GM12891 (cell line): Measurements from ENCODE around the gene ZNF511.
A peak's percentile ranks its signal among the peaks of the same experiment; 100 is the strongest.

Experiments used
- DNase-seq: peaks from one replicate; pipeline ENCODE4 v3.0.0; 2011; ENCODE audit warnings: low spot score; ENCODE audit not compliant: insufficient read length
- FAIRE-seq: peaks from 2 replicates; lab custom pipeline; 2011; peaks lifted over from hg19 to GRCh38; lab: Jason Lieb, UNC
- PAX5 ChIP-seq: IDR thresholded peaks from 2 replicates; pipeline ENCODE4 v1.6.1; 2011; ENCODE audit warnings: low read length, moderate library complexity, mild to moderate bottlenecking; ENCODE audit not compliant: insufficient read depth, severe bottlenecking
- POLR2A ChIP-seq: IDR thresholded peaks from 2 replicates; pipeline ENCODE4 v1.6.1; 2011; ENCODE audit warnings: low read depth, low read length, control low read depth
- POLR2AphosphoS5 ChIP-seq: IDR thresholded peaks from 2 replicates; pipeline ENCODE4 v1.6.1; 2011; ENCODE audit warnings: low read depth, low read length, control low read depth
- POU2F2 ChIP-seq: IDR thresholded peaks from 2 replicates; pipeline ENCODE4 v1.6.1; 2011; ENCODE audit warnings: low read depth, mild to moderate bottlenecking, control low read depth, low read length, moderate library complexity
- SPI1 ChIP-seq: IDR thresholded peaks from 2 replicates; pipeline ENCODE4 v1.6.1; 2011; ENCODE audit warnings: low read depth, low read length, control low read depth
- TAF1 ChIP-seq: IDR thresholded peaks from 2 replicates; pipeline ENCODE4 v1.6.1; 2011; ENCODE audit warnings: low read depth, low read length, control low read depth

ZNF511 gene

DNA sequence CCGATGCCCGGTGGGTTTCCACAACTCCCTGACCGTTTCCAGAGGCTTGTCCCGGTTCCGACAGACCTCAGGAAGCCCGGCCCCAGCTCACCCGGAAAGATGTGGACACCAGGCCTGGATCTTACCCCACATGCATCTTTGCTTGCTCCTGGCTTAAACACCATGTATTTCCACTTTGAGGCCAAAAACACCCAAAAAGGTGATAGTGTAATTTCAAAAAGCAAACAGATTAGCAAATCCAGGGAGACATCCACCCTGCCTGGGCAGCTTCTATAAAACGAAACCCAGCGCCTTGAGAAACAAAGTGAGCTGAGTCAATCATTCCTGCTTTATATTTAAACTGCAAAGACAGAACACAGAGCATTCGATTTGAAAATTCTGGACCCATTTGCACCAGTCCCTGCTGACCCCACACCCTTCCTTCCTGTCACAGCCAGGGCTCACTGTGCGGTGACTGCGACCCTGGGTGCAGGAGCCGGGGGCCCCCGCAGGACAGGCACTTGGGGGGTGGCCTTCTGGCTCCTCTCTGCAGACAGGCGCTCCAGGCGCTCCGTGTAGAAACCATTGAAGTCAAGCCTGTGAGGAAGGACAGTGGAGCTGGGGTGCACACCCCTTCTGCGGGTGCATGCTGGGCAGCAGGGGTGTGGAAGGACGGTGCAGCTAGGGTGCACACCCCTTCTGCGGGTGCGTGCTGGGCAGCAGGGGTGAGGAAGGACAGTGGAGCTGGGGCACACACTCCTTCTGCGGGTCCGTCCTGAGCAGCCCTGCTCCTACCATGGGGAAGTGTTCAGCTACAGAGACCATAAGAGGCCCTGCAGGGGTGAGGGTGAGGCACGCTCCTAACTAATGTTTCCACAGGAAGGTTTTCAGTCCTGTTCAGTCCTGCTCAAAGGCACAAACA is 29.1 kb upstream of the ZNF511 start:
- DNase-seq (no peak), FAIRE-seq (peak; percentile 65)
- TF ChIP-seq PAX5 (no peak), SPI1 (no peak), POU2F2 (no peak), POLR2A (no peak), POLR2AphosphoS5 (no peak), TAF1 (no peak)

- FAIRE-seq (no peak), DNase-seq (no peak)
- TF ChIP-seq POLR2A (no peak), POU2F2 (no peak), POLR2AphosphoS5 (no peak), PAX5 (no peak), TAF1 (no peak), SPI1 (no peak)
Measured at GRCh38 chr10:133280391-133281059, 28.2 kb upstream of the ZNF511 start.

- no peak for DNase-seq
- FAIRE-seq = no peak
- TF ChIP-seq PAX5 = no peak
- no peak for TF ChIP-seq TAF1
- no peak for TF ChIP-seq POLR2AphosphoS5
- TF ChIP-seq POLR2A = no peak
- TF ChIP-seq POU2F2 = no peak
- no peak for TF ChIP-seq SPI1
Measured at GRCh38 chr10:133281084-133281483, 27.6 kb upstream of the ZNF511 start.

DNA sequence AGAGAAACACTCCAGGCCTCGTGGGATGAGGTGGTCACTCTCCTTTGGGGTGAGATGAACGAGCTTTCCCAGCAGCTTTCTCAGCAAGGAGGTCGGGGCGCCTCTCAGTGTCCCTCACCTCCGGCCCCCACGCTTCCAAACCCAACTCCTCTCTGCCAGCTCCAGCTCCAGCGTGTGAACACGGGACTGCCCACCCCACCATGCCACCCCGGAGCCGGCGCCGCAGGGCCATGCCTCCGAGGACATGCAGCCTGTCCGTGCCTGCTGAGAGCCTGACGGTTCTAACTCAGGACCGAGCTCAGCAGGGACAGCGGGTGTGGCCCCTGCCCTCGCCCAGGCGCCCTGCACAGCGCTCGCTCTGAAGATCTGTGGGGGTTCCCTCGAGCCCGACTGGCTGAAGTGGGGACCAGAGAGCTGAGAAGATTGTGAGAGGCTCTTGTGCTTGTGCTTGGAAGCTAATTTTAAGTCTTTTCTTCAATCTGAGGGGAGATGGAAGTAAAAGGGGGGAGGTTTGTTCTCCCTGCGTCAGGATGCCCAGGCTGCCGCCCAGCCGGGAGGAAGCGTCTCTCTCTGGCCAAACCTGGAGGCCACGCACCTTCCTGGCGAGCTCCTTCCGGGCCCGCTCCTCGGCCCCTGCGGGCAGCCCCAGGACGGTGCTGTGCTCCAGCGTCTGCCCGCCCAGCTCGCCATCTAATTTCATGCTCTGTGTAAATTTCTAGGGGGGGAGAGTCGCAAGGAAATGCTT is 26.9 kb upstream of the ZNF511 start:
- no peak for TF ChIP-seq PAX5
- TF ChIP-seq SPI1 = no peak
- TF ChIP-seq POU2F2 = no peak
- TF ChIP-seq POLR2A = no peak
- DNase-seq (no peak), FAIRE-seq (no peak)

DNA sequence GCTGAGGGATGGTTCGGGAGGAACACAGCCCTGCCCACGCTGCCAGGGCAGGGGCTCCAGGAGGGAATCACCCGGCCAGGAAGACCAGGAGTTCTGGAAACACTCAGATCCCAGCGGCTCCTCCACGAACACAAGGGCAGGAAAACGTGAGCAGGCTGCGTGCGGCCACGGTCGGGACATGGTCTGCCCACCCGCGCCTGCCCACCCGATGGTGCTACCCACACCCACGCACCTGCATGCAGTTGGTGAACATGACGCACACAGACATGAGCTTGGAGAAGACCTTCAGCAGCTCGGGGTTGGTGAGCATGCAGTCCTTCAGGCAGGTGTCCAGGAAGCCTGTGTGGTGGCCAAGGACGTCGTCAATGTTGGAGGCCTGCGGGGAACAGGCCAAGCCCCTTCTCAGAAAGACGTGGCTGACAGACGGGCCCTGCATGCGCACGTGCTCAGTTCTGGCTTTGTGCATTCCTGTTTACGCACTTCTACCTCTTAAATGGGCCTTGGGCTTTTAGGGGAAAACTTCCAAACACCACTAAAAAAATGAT is 25.8 kb upstream of the ZNF511 start:
- TF ChIP-seq SPI1 (no peak), POU2F2 (no peak), POLR2A (no peak), PAX5 (no peak), POLR2AphosphoS5 (no peak), TAF1 (no peak)
- DNase-seq (no peak), FAIRE-seq (no peak)

DNA sequence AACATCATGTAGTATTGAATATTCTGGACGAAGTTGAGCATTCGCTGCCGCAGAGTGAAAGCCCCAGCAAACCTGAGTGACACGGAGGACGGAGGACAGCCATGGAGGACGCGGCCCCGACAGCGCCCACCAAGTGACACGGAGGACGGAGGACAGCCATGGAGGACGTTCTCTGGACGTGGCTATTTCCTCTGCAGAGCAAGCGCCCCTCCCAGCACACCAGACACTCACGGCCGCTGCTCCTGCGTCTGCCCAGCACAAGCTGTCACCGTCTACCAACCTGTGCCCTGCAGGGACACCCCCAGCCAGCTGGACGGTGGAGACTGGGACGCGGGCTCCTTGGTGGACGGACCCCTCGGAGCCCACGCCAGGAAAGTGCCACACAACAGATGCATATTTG is 24.8 kb upstream of the ZNF511 start:
- DNase-seq = no peak
- no peak for FAIRE-seq
- TF ChIP-seq POU2F2 (no peak), TAF1 (no peak)

- no peak for FAIRE-seq
- DNase-seq = no peak
- TF ChIP-seq POLR2A (no peak), POLR2AphosphoS5 (no peak), TAF1 (no peak), PAX5 (no peak), POU2F2 (no peak), SPI1 (no peak)
Measured at GRCh38 chr10:133285217-133285616, 23.5 kb upstream of the ZNF511 start.

DNA sequence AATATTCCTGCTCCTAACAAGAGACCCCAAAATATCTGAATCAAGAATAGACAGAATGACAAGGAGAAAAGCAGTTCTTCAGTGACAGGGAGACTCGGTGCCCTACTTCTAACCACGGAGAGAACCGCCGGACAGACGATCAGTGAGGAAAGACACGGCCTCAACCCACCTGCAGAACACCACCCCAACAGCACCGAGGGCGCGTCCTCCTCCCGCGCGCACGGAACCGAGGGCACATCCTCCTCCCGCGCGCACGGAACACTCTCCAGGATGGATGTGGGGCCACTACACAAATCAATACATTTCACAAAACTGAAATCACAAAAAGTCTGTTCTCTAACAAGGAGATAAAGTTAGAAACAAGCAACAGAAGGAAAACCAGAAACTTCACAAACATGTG is 22.3 kb upstream of the ZNF511 start:
- FAIRE-seq (no peak), DNase-seq (no peak)
- TF ChIP-seq POU2F2 (no peak), POLR2A (no peak), TAF1 (no peak), SPI1 (no peak), PAX5 (no peak), POLR2AphosphoS5 (no peak)

GRCh38 chr10:133287832-133288500 is 20.7 kb upstream of the ZNF511 start:
- no peak for DNase-seq
- no peak for FAIRE-seq
- TF ChIP-seq POLR2AphosphoS5 (no peak), SPI1 (no peak), PAX5 (no peak), TAF1 (no peak), POU2F2 (no peak), POLR2A (no peak)
